GM18909 (cell line): Measurements from ENCODE around the gene UBR3.
A peak's percentile ranks its signal among the peaks of the same experiment; 100 is the strongest.
"Not testable (repeated sequence)": the region's sequence is repeated elsewhere in the genome, so short reads cannot be mapped to it uniquely, and the experiment has no call there.

ENCODE experiments used
- ATAC-seq: cut with Tn5 transposase; IDR thresholded peaks from one replicate; pipeline ENCODE4 v1.9.1; 2021; ENCODE audit warnings: mild to moderate bottlenecking; ENCODE audit not compliant: unreplicated experiment, poor library complexity

Gene UBR3

GRCh38 chr2:169827272-169828140 is at the start of gene UBR3:
Gene UBR3 (plus strand): TSS chr2:169827454. CDS start chr2:169827508, 54 bp downstream.
- peak; percentile 82 for ATAC-seq

- no peak for ATAC-seq
Observed at GRCh38 chr2:169778446-169778845, 48.8 kb upstream of the UBR3 start.

GRCh38 chr2:169781249-169782013 is 45.8 kb upstream of the UBR3 start:
- no peak for ATAC-seq

- ATAC-seq: no peak
Observed at GRCh38 chr2:169782513-169782912, 44.7 kb upstream of the UBR3 start.

GRCh38 chr2:169790581-169790980 is 36.7 kb upstream of the UBR3 start:
- ATAC-seq: no peak

- no peak for ATAC-seq
Observed at GRCh38 chr2:169795181-169795580, 32.1 kb upstream of the UBR3 start.

GRCh38 chr2:169796441-169796840 is 30.8 kb upstream of the UBR3 start:
- ATAC-seq: no peak

- ATAC-seq: no peak
Observed at GRCh38 chr2:169797601-169798000, 29.7 kb upstream of the UBR3 start.

- ATAC-seq: no peak
Observed at GRCh38 chr2:169798397-169798717, 28.9 kb upstream of the UBR3 start.

GRCh38 chr2:169798718-169799592 is 28.3 kb upstream of the UBR3 start, which contains the start of gene SSB:
Gene SSB (plus strand): TSS chr2:169798871. CDS start chr2:169800961, 2,090 bp downstream.
- peak; percentile 96 for ATAC-seq

- ATAC-seq: no peak
Observed at GRCh38 chr2:169803480-169803879, 23.8 kb upstream of the UBR3 start.

- ATAC-seq: no peak
Observed at GRCh38 chr2:169806586-169806985, 20.7 kb upstream of the UBR3 start.

GRCh38 chr2:169808221-169808620 is 19.0 kb upstream of the UBR3 start:
- no peak for ATAC-seq

- ATAC-seq: no peak
Observed at GRCh38 chr2:169815849-169816248, 11.4 kb upstream of the UBR3 start.

GRCh38 chr2:169816961-169817360 is 10.3 kb upstream of the UBR3 start:
- not testable (repeated sequence) for ATAC-seq

- not testable (repeated sequence) for ATAC-seq
Observed at GRCh38 chr2:169817369-169817768, 9.9 kb upstream of the UBR3 start.

- no peak for ATAC-seq
Observed at GRCh38 chr2:169818241-169818640, 9.0 kb upstream of the UBR3 start.

- ATAC-seq: no peak
Observed at GRCh38 chr2:169819106-169819505, 8.1 kb upstream of the UBR3 start.

- ATAC-seq: not testable (repeated sequence)
Observed at GRCh38 chr2:169820101-169820500, 7.2 kb upstream of the UBR3 start.

GRCh38 chr2:169822036-169822435 is 5.2 kb upstream of the UBR3 start:
- no peak for ATAC-seq
